Lower leg skin (tissue), 4 donors: Measurements from ENCODE around the gene EEIG2. TPM values are rescaled to one million over a fixed set of nuclear protein-coding genes. Genes with fewer than 3 reads are reported as not detected.

ENCODE experiments used
- DNase-seq, 2 donors: peaks; one replicate each; pipeline ENCODE4 v3.0.0-alpha.2; 2019; ENCODE audit warnings: low spot score in 2 of 2
- H3K4me3 ChIP-seq: fragments of 200-600 bp; sonication (generic); 2 replicates; pipeline ENCODE4 v1.5.1; 2017; ENCODE audit warnings: mild to moderate bottlenecking, low read depth; ENCODE audit not compliant: poor library complexity, severe bottlenecking
- CTCF ChIP-seq, 3 donors: fragments of 450-650 bp; IDR thresholded peaks; one replicate each; pipeline ENCODE4 v1.5.1; 2016; ENCODE audit warnings: antibody characterized with exemption in 3 of 3, mild to moderate bottlenecking in 3 of 3, moderate library complexity in 2 of 3
- POLR2A ChIP-seq, 2 donors: fragments of 450-650 bp; IDR thresholded peaks; one replicate each; pipeline ENCODE4 v1.6.1; 2016 to 2017; ENCODE audit warnings: antibody characterized with exemption in 2 of 2, mild to moderate bottlenecking in 1 of 2, moderate library complexity in 1 of 2
- WGBS, 2 donors: methylation state at CpG; one replicate each; pipeline ENCODE4 v1.1.5; 2018; 5-methylcytosine and 5-hydroxymethylcytosine counted together
- intact Hi-C: fragments of 100-400 bp; cut with DNase I; formaldehyde crosslinking; loops from one replicate; pipeline ENCODE4 v1.15.0; 2023; ENCODE audit warnings: low total_unique reads
- total RNA-seq, 4 donors: library from RNA; depleted of rRNA; stranded (reverse); fragments of >200 nt; gene quantifications; one replicate each; pipeline ENCODE4 v1.1.0, GENCODE V29; 2016

Gene EEIG2
- total RNA-seq, 4 donors from 2014 or later: 4.8 to 7.3 (median 5.5) TPM

DNA sequence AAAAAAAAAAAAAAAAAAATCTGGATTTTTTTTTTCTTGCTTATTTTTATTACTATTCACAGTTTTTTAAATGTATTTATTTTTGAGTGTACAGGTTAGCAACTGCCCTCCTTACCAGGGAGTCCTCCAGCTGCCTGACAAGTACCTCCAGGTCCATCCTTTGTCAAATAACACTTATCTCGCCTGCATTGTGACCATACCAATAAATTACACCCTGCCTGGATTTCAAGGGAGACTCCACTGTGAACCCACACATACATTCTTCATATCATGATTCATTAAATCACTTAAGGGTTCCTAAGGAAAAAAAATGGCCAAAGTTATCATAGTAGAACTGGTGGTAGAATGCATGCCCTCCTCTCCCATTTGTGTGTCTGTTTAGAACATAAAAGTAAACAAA lies 38.4 kb downstream of the EEIG2 start:
- no peak for DNase-seq
- WGBS, 2 donors: 92 to 94% methylated on average over 1 of the region's 1 CpG
- TF ChIP-seq CTCF (IDR thresholded peaks at IDR 0.05) (no peak), POLR2A (IDR thresholded peaks at IDR 0.05) (no peak)
- intact Hi-C loops: no loop called here
- H3K4me3 ChIP-seq: no peak overlapping the region

DNA sequence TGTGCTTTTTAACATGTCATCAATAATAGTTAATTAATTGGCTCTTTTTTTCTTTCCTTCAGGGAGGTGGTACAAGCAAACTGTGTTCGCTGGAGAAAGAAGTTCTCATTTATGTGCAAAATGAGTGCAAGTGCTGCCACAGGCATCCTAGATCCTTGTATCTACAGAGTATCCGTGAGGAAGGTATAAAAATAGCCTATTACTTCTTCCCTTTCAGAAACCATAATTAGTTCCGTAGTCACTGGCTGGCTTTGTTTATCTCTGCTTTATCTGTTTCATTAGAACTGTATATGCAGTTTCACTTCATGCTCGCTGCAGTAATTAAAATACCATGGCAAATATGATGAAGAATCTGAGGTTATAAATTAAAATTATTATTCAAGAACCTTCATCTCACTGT lies 40.6 kb downstream of the EEIG2 start:
- H3K4me3 ChIP-seq: no peak overlapping the region
- TF ChIP-seq POLR2A (IDR thresholded peaks at IDR 0.05) (no peak), CTCF (IDR thresholded peaks at IDR 0.05) (no peak)
- intact Hi-C loops: no loop called here
- WGBS, 2 donors: 69 to 70% methylated on average over 4 of the region's 4 CpGs
- DNase-seq: no peak

DNA sequence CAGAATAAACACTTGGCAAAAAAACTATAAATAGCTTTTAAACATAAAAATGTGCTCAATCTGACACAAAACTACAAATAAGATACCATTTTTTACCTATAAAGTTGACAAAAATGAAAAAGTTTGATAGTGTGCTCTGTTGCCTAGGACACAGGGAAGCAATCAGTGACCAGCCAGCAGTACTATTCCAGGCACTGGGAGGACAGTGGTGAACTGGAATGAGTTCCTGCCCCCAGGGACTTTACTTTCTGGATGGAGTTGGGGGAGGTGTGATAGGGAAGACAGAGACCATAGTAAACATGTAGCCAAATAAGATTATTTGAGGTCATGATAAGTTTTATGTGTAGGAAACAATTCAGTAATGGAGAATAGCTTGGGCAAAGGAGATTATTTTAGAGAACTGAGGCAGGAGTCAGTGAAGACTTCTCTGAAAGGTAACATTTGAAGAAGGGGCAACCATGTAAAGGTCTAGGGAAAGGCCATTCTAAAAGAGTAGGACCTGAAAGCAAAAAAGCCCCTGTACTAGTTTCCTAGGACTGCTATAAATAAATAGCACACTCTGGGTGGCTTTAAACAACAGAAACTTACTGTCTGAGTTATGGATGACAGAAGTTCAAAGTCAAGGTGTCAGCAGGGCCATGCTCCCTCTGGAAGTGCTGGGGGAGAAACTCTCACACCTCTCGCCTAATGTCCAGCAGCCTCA lies 42.0 kb downstream of the EEIG2 start:
- TF ChIP-seq POLR2A (IDR thresholded peaks at IDR 0.05) (no peak), CTCF (IDR thresholded peaks at IDR 0.05) (no peak)
- intact Hi-C loops: no loop called here
- H3K4me3 ChIP-seq: no peak overlapping the region
- DNase-seq: no peak
- 81 to 97% methylated on average over 1 of the region's 1 CpG for WGBS, 2 donors

- DNase-seq: no peak
Measured at GRCh38 chr1:108605633-108606032, 45.7 kb downstream of the EEIG2 start.

DNA sequence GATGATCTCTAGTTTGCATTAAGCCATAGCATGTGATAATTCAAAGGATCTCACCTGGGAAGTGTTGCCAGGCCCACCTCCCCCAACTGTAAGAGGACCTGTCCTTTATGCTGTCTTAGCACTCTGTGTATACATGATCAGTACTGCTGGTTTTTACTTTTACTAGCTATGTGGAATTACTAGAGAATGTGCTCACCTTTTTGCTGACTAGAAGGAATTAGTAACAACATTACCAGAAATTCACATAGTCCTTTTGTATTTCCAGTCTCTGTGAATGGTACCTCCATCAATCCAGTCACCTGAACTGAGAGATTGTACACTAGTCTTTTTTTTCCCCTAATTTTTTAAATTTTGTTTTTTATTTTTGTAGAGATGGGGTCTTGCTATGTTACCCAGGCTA lies 46.6 kb downstream of the EEIG2 start:
- no peak overlapping the region for H3K4me3 ChIP-seq
- DNase-seq: no peak
- intact Hi-C loops: no loop called here
- TF ChIP-seq CTCF (IDR thresholded peaks at IDR 0.05): no peak

More at GRCh38 chr1:108605633-108606032, 45.7 kb downstream of the EEIG2 start:
- TF ChIP-seq CTCF (IDR thresholded peaks at IDR 0.05): no peak
- TF ChIP-seq POLR2A (IDR thresholded peaks at IDR 0.05): no peak
- intact Hi-C loops: no loop called here
- no peak overlapping the region for H3K4me3 ChIP-seq

- WGBS, 2 donors: 49 to 65% methylated on average over 11 of the region's 11 CpGs
- intact Hi-C loops: no loop called here
- TF ChIP-seq POLR2A (IDR thresholded peaks at IDR 0.05): no peak
- TF ChIP-seq CTCF (IDR thresholded peaks at IDR 0.05): no peak
- no peak for DNase-seq
- H3K4me3 ChIP-seq: no peak overlapping the region
Measured at GRCh38 chr1:108609483-108610049, 49.7 kb downstream of the EEIG2 start.
